Measurements from ENCODE around the gene VPS33A.
"Not testable (repeated sequence)": the region's sequence is repeated elsewhere in the genome, so short reads cannot be mapped to it uniquely, and the experiment has no call there.

The VPS33A gene

DNA sequence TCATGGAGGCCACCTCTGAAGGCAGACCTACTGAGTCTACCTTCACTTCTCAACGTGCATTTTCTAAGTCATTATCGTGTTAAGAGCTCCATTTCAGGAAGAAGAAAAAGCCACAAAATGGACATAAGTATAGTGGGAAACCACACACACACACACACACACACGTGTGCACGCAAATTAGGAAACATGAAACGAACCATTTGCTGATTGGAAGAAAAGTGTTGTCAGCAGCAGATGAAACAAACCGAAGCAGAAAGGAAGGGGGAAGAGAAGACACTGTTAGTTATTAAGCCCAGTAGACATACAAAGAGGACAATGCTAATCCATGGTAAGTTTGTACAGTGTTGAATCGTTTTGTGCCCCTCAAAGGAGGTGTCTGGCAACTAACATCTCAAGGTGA lies 9.9 kb upstream of the VPS33A start:
- Histone ChIP-seq H3K27ac (ENCODE audit: low read length) (no peak overlapping the region), H3K9me3 (ENCODE audit: insufficient read depth, low read length) (no peaks in the 10 kb centered on the region), H3K79me2 (ENCODE audit: low read length) (no peaks in the 10 kb centered on the region), H3K36me3 (replicated peaks; ENCODE audit: low read depth, low read length) (peaks cover 3% of the 10 kb centered on the region), H2AFZ (ENCODE audit: low read depth, low read length) (no peak overlapping the region), H3K4me3 (ENCODE audit: low read length) (no peak overlapping the region), H3K4me1 (ENCODE audit: low read length) (no peaks in the 10 kb centered on the region), H3K4me2 (ENCODE audit: low read length) (no peak overlapping the region), H3K9ac (ENCODE audit: low read length) (no peak overlapping the region), H3K27me3 (ENCODE audit: low read depth, low read length) (no peaks in the 10 kb centered on the region), H4K20me1 (ENCODE audit: insufficient read depth, low read length) (no peaks in the 10 kb centered on the region)
- TF ChIP-seq EZH2phosphoT487 (IDR thresholded peaks at IDR 0.05; ENCODE audit: low read depth) = no peak
- TF ChIP-seq, protein P1, sequence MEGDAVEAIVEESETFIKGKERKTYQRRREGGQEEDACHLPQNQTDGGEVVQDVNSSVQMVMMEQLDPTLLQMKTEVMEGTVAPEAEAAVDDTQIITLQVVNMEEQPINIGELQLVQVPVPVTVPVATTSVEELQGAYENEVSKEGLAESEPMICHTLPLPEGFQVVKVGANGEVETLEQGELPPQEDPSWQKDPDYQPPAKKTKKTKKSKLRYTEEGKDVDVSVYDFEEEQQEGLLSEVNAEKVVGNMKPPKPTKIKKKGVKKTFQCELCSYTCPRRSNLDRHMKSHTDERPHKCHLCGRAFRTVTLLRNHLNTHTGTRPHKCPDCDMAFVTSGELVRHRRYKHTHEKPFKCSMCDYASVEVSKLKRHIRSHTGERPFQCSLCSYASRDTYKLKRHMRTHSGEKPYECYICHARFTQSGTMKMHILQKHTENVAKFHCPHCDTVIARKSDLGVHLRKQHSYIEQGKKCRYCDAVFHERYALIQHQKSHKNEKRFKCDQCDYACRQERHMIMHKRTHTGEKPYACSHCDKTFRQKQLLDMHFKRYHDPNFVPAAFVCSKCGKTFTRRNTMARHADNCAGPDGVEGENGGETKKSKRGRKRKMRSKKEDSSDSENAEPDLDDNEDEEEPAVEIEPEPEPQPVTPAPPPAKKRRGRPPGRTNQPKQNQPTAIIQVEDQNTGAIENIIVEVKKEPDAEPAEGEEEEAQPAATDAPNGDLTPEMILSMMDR (IDR thresholded peaks at IDR 0.05; ENCODE audit: low read depth, low read length) = no peak

DNA sequence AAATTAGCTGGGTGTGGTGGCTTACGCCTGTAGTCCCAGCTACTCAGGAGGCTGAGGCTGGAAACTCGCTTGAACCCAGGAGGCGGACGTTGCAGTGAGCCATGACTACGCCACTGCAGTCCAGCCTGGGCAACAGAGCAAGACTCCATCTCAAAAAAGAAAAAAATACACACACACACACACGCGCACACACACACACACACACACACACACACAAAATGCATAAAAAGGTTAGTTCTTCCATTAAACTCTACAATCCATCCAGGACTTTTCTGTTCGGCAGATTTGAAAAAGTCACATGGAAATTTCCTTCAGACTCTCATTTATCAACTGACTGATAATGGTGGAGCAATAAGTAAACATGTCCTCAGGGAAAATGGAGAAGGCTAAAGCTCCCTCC lies 9.2 kb upstream of the VPS33A start:
- H3K4me1 ChIP-seq (ENCODE audit: low read length) = no peaks in the 10 kb centered on the region
- TF ChIP-seq, protein P1 (IDR thresholded peaks at IDR 0.05; ENCODE audit: low read depth, low read length) = no peak
- TF ChIP-seq EZH2phosphoT487 (IDR thresholded peaks at IDR 0.05; ENCODE audit: low read depth) = no peak
- no peak overlapping the region for H2AFZ ChIP-seq (ENCODE audit: low read depth, low read length)
- no peak overlapping the region for H3K9ac ChIP-seq (ENCODE audit: low read length)
- no peak overlapping the region for H3K27ac ChIP-seq (ENCODE audit: low read length)
- H4K20me1 ChIP-seq (ENCODE audit: insufficient read depth, low read length) = no peaks in the 10 kb centered on the region
- no peaks in the 10 kb centered on the region for H3K27me3 ChIP-seq (ENCODE audit: low read depth, low read length)
- H3K9me3 ChIP-seq (ENCODE audit: insufficient read depth, low read length) = no peaks in the 10 kb centered on the region
- no peaks in the 10 kb centered on the region for H3K79me2 ChIP-seq (ENCODE audit: low read length)
- no peak overlapping the region for H3K4me2 ChIP-seq (ENCODE audit: low read length)
- peaks cover 3% of the 10 kb centered on the region for H3K36me3 ChIP-seq (replicated peaks; ENCODE audit: low read depth, low read length)
- H3K4me3 ChIP-seq (ENCODE audit: low read length) = no peak overlapping the region

DNA sequence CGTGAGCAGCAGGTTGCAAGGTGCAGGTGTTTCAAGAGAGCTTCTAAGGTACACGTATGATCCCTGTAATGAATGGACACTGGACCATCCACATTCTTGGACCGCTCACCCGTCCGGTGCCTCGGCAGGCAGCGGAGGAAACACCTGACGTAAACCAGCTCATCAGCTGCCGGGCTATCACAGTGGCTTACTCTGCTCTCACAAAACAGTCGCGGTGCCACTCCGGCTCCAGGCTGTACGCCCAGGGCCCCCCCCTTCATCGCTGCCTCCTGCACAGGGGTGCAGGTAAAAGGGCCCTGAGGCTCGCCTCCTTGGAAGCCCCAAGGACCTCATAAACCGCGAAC lies 436 bp downstream of the VPS33A start:
- Histone ChIP-seq H3K9ac (ENCODE audit: low read length) (peak overlapping the region; percentile 79), H2AFZ (ENCODE audit: low read depth, low read length) (peak overlapping the region; percentile 87), H3K36me3 (replicated peaks; ENCODE audit: low read depth, low read length) (peaks cover 7% of the 10 kb centered on the region), H3K9me3 (ENCODE audit: insufficient read depth, low read length) (no peaks in the 10 kb centered on the region), H3K4me2 (ENCODE audit: low read length) (peak overlapping the region; percentile 92), H3K4me1 (ENCODE audit: low read length) (peaks cover 11% of the 10 kb centered on the region), H3K27me3 (ENCODE audit: low read depth, low read length) (no peaks in the 10 kb centered on the region), H4K20me1 (ENCODE audit: insufficient read depth, low read length) (no peaks in the 10 kb centered on the region), H3K79me2 (ENCODE audit: low read length) (peaks cover 12% of the 10 kb centered on the region), H3K27ac (ENCODE audit: low read length) (peak overlapping the region; percentile 45), H3K4me3 (ENCODE audit: low read length) (peak overlapping the region; percentile 89)
- TF ChIP-seq, protein P1 (IDR thresholded peaks at IDR 0.05; ENCODE audit: low read depth, low read length) = no peak
- TF ChIP-seq EZH2phosphoT487 (IDR thresholded peaks at IDR 0.05; ENCODE audit: low read depth) = no peak

DNA sequence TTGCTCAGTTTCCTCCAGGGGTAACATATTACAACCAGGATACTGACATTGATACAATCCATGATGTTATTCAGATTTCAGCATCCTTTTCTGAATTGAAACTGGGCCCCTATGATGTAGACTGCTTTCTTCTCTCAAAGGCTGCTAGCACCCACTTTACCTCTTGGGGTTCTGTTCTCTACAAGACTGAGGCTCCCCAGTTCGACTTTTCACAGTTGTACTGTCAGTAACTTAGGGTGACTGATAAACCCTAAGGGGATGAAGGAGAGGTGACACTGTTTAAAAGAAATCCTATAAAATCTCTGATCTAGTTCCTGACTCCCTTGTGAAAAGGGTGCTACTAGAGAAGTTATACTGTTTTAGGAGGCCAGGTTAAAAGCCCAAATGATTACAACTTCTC lies 818 bp downstream of the VPS33A start:
- Histone ChIP-seq H3K4me2 (ENCODE audit: low read length) (peak overlapping the region; percentile 92), H3K4me1 (ENCODE audit: low read length) (peaks cover 11% of the 10 kb centered on the region), H3K27ac (ENCODE audit: low read length) (peak overlapping the region; percentile 45), H2AFZ (ENCODE audit: low read depth, low read length) (peak overlapping the region; percentile 87), H3K4me3 (ENCODE audit: low read length) (peak overlapping the region; percentile 89), H4K20me1 (ENCODE audit: insufficient read depth, low read length) (no peaks in the 10 kb centered on the region), H3K79me2 (ENCODE audit: low read length) (peaks cover 12% of the 10 kb centered on the region), H3K9me3 (ENCODE audit: insufficient read depth, low read length) (no peaks in the 10 kb centered on the region), H3K9ac (ENCODE audit: low read length) (peak overlapping the region; percentile 79), H3K36me3 (replicated peaks; ENCODE audit: low read depth, low read length) (peaks cover 7% of the 10 kb centered on the region), H3K27me3 (ENCODE audit: low read depth, low read length) (no peaks in the 10 kb centered on the region)
- TF ChIP-seq EZH2phosphoT487 (IDR thresholded peaks at IDR 0.05; ENCODE audit: low read depth) = no peak
- TF ChIP-seq, protein P1 (IDR thresholded peaks at IDR 0.05; ENCODE audit: low read depth, low read length) = no peak

DNA sequence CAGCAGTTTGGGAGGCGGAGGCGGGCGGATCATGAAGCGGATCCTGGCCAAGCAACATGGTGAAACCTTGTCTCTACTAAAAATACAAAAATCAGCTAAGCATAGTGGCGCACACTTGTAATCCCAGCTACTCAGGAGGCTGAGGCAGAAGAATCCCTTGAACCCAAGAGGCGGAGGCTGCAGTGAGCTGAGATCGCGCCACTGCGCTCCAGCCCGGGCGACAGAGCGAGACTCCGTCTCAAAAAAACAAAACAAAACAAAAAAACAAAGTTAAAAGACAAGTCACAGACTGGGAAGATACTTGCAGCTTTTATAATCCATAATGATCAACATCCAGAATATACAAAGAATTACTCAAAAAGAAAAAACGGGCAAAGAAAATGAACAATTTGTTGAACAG lies 5.6 kb downstream of the VPS33A start:
- not testable (repeated sequence) for H3K27ac ChIP-seq (ENCODE audit: low read length); H2AFZ ChIP-seq (ENCODE audit: low read depth, low read length); H3K4me1 ChIP-seq (ENCODE audit: low read length); H3K9me3 ChIP-seq (ENCODE audit: insufficient read depth, low read length); H3K27me3 ChIP-seq (ENCODE audit: low read depth, low read length); H4K20me1 ChIP-seq (ENCODE audit: insufficient read depth, low read length); H3K9ac ChIP-seq (ENCODE audit: low read length); H3K4me2 ChIP-seq (ENCODE audit: low read length); H3K79me2 ChIP-seq (ENCODE audit: low read length); H3K36me3 ChIP-seq (replicated peaks; ENCODE audit: low read depth, low read length); H3K4me3 ChIP-seq (ENCODE audit: low read length)

DNA sequence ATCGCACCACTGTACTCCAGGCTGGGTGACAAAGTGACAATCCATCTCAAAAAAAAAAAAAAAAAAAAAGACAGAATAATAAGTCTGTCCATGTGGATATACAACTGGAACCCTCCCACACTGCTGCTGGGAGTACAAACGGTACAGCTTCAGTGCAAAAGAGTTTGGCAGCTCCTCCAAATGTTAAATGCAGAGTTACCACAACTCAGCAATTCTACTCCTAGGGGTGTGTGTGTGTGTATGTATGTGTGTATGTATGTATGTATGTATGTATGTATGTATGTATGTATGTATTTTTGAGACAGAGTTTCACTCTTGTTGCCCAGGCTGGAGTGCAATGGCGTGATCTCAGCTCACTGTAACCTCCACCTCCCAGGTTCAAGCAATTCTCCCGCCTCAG lies 7.4 kb downstream of the VPS33A start:
- not testable (repeated sequence) for H3K27me3 ChIP-seq (ENCODE audit: low read depth, low read length); H3K36me3 ChIP-seq (replicated peaks; ENCODE audit: low read depth, low read length); H4K20me1 ChIP-seq (ENCODE audit: insufficient read depth, low read length); H3K4me1 ChIP-seq (ENCODE audit: low read length); H3K79me2 ChIP-seq (ENCODE audit: low read length); H3K4me2 ChIP-seq (ENCODE audit: low read length); H3K9me3 ChIP-seq (ENCODE audit: insufficient read depth, low read length); H3K27ac ChIP-seq (ENCODE audit: low read length); H3K4me3 ChIP-seq (ENCODE audit: low read length); H3K9ac ChIP-seq (ENCODE audit: low read length); H2AFZ ChIP-seq (ENCODE audit: low read depth, low read length)

DNA sequence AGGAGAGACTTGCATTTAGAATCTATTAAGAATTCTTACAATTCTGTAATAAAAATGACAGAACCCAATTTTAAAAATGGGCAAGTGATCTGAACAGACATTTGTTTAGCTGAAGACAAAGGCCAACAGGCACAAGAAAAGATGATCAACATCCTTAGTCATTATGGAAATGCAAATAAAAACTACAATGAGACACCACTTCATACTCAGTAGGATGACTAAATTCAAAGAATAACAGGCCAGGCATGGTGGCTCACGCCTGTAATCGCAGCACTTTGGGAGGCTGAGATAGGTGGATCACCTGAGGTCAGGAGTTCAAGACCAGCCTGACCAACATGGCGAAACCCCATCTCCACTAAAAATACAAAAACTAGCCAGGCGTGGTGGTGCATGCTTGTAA lies 7.8 kb downstream of the VPS33A start:
- H3K9ac ChIP-seq (ENCODE audit: low read length); H3K4me2 ChIP-seq (ENCODE audit: low read length); H2AFZ ChIP-seq (ENCODE audit: low read depth, low read length); H3K27me3 ChIP-seq (ENCODE audit: low read depth, low read length); H4K20me1 ChIP-seq (ENCODE audit: insufficient read depth, low read length); H3K27ac ChIP-seq (ENCODE audit: low read length); H3K9me3 ChIP-seq (ENCODE audit: insufficient read depth, low read length); H3K4me3 ChIP-seq (ENCODE audit: low read length); H3K79me2 ChIP-seq (ENCODE audit: low read length); H3K36me3 ChIP-seq (replicated peaks; ENCODE audit: low read depth, low read length); H3K4me1 ChIP-seq (ENCODE audit: low read length): not testable (repeated sequence)
